ENCODE data around the gene PINK1. TPM values are rescaled to one million over a fixed set of nuclear protein-coding genes. Genes with fewer than 3 reads are reported as not detected.

The PINK1 gene
- total and polyA plus RNA-seq, 2 of the 13 experiments (the other 11 are each of a cell fraction or from before 2014, with no cell fraction given): 15.3 to 16.1 TPM

- no peak for TF ChIP-seq NCOA5 (CRISPR knock-in tag; IDR thresholded peaks at IDR 0.05)
- TF ChIP-seq JUND (CRISPR knock-in tag; IDR thresholded peaks at IDR 0.05): no peak
- 0 out of 2 replicates have a peak, but pooled peaks have one; percentile 39 for TF ChIP-seq ZNF546 (CRISPR knock-in tag; conservative IDR thresholded peaks at IDR 0.05)
- TF ChIP-seq ZNF776 (CRISPR knock-in tag; IDR thresholded peaks at IDR 0.05): no peak
- TF ChIP-seq NPAS2 (CRISPR knock-in tag; IDR thresholded peaks at IDR 0.05; ENCODE audit: borderline replicate concordance): no peak
- TF ChIP-seq KDM5B (CRISPR knock-in tag; IDR thresholded peaks at IDR 0.05; ENCODE audit: borderline replicate concordance): no peak; the same call in 1 of the 2 replicates
- TF ChIP-seq, protein P1, sequence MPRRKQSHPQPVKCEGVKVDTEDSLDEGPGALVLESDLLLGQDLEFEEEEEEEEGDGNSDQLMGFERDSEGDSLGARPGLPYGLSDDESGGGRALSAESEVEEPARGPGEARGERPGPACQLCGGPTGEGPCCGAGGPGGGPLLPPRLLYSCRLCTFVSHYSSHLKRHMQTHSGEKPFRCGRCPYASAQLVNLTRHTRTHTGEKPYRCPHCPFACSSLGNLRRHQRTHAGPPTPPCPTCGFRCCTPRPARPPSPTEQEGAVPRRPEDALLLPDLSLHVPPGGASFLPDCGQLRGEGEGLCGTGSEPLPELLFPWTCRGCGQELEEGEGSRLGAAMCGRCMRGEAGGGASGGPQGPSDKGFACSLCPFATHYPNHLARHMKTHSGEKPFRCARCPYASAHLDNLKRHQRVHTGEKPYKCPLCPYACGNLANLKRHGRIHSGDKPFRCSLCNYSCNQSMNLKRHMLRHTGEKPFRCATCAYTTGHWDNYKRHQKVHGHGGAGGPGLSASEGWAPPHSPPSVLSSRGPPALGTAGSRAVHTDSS (CRISPR knock-in tag; conservative IDR thresholded peaks at IDR 0.05): no peak
- TF ChIP-seq MZF1 (CRISPR knock-in tag; IDR thresholded peaks at IDR 0.05; ENCODE audit: borderline replicate concordance): no peak
- TF ChIP-seq, protein P2, sequence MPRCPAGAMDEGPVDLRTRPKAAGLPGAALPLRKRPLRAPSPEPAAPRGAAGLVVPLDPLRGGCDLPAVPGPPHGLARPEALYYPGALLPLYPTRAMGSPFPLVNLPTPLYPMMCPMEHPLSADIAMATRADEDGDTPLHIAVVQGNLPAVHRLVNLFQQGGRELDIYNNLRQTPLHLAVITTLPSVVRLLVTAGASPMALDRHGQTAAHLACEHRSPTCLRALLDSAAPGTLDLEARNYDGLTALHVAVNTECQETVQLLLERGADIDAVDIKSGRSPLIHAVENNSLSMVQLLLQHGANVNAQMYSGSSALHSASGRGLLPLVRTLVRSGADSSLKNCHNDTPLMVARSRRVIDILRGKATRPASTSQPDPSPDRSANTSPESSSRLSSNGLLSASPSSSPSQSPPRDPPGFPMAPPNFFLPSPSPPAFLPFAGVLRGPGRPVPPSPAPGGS (CRISPR knock-in tag; IDR thresholded peaks at IDR 0.05): 0 out of 2 replicates have a peak, but pooled peaks have one; percentile 67
- TF ChIP-seq, protein P3, sequence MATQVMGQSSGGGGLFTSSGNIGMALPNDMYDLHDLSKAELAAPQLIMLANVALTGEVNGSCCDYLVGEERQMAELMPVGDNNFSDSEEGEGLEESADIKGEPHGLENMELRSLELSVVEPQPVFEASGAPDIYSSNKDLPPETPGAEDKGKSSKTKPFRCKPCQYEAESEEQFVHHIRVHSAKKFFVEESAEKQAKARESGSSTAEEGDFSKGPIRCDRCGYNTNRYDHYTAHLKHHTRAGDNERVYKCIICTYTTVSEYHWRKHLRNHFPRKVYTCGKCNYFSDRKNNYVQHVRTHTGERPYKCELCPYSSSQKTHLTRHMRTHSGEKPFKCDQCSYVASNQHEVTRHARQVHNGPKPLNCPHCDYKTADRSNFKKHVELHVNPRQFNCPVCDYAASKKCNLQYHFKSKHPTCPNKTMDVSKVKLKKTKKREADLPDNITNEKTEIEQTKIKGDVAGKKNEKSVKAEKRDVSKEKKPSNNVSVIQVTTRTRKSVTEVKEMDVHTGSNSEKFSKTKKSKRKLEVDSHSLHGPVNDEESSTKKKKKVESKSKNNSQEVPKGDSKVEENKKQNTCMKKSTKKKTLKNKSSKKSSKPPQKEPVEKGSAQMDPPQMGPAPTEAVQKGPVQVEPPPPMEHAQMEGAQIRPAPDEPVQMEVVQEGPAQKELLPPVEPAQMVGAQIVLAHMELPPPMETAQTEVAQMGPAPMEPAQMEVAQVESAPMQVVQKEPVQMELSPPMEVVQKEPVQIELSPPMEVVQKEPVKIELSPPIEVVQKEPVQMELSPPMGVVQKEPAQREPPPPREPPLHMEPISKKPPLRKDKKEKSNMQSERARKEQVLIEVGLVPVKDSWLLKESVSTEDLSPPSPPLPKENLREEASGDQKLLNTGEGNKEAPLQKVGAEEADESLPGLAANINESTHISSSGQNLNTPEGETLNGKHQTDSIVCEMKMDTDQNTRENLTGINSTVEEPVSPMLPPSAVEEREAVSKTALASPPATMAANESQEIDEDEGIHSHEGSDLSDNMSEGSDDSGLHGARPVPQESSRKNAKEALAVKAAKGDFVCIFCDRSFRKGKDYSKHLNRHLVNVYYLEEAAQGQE (IDR thresholded peaks at IDR 0.05; ENCODE audit: borderline replicate concordance in 1 of 2, low read depth in 1 of 2, low read length in 2 of 2): no peak
- TF ChIP-seq NFIC (IDR thresholded peaks at IDR 0.05; ENCODE audit: low read length): no peak
- TF ChIP-seq GTF2F1 (IDR thresholded peaks at IDR 0.05; ENCODE audit: low read length): no peak
- no peak for TF ChIP-seq CBFB (CRISPR knock-in tag; IDR thresholded peaks at IDR 0.05)
- TF ChIP-seq ZNF720 (CRISPR knock-in tag; IDR thresholded peaks at IDR 0.05): no peak
- TF ChIP-seq ZNF589 (CRISPR knock-in tag; conservative IDR thresholded peaks at IDR 0.05): no peak; the same call in 1 of the 2 replicates
- TF ChIP-seq KMT2B (CRISPR knock-in tag; IDR thresholded peaks at IDR 0.05): no peak
- TF ChIP-seq AFF4 (CRISPR knock-in tag; IDR thresholded peaks at IDR 0.05): no peak
- TF ChIP-seq MAFK (conservative IDR thresholded peaks at IDR 0.05 in 1 of 2, IDR thresholded peaks at IDR 0.05 in 1 of 2; ENCODE audit: low read length in 2 of 2): no peak
Observed at GRCh38 chr1:20696397-20697333, 63.4 kb downstream of the PINK1 start (continued).

Measured in HepG2 (cell line).